HG02798 (cell line): ENCODE results near the gene AP3S2.
A peak's percentile ranks its signal among the peaks of the same experiment; 100 is the strongest.
"Not testable (repeated sequence)": the region's sequence is repeated elsewhere in the genome, so short reads cannot be mapped to it uniquely, and the experiment has no call there.

ENCODE experiments used
- ATAC-seq: cut with Tn5 transposase; IDR thresholded peaks from one replicate; pipeline ENCODE4 v1.9.1; 2021; ENCODE audit warnings: mild to moderate bottlenecking; ENCODE audit not compliant: unreplicated experiment, poor library complexity

The AP3S2 gene

GRCh38 chr15:89870688-89871288 lies 23.0 kb downstream of the AP3S2 start:
- no peak for ATAC-seq

DNA sequence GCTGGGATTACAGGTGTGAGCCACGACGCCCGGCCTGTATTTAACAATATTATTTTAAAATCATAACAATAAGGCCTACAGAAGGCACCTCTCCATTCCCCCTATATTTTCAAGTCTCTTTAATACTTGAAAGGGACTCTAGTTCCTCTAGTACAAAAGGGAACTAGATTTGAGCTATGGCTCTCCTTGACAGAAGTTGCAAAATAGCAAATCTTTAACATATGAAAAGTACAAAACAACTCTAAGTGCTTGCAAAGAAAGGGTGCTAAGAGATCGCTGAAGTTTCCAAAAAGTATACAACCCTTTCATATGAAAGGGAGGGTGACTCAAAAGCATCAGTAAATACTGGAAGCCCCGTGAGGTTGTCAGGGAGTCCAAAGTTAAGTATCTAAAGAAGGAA lies 23.8 kb downstream of the AP3S2 start:
- ATAC-seq, result no peak

DNA sequence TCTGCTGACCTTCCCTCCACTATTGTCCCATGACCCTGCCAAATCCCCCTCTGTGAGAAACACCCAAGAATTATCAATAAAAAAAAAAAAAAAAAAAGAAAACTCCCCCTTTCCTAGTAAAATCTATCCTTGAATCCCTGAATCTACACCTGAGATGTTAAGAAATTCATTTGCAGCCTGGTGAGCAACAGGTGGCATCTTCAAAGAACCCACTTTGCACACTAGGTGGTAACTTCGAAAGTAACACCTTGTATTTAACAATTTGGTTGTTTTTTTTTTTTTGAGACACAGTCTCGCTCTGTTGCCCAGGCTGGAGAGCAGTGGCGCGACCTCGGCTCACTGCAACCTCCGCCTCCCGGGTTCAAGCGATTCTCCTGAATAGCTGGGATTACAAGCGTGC lies 24.3 kb downstream of the AP3S2 start:
- not testable (repeated sequence) for ATAC-seq

DNA sequence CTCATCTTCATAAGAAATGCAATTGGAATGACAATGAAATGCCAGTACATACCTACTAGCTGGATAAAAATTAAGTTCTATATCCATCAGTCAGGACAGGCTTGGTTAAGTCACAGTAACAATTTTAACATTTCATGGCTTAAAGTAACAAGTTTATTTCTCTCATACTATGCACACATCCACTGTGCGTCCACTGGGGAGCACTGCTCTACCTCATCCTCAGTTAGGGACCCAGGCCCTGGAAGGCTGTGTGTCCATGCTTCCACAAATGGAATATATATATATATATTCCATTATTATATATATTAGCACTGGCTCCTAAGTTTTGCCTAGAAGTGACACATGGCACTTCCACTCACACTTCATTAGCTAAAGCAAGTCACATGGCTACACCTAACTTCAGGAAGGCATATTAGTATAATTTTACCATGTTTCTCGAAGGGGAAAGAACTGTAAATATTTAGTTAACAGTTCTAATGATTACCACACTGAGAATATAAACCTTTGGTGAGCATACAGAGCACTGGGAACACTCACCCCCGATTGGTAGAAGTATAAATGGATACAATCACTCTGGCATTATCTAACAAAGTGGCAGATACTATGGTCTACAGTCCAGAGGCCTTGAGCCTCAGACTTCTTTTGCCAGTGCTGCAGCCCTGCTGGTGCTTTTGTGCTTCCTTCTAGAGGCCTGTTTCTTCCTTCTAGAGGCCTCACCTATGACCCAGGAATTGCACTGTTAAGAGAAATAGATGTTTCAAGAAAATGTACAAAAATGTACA lies 28.6 kb downstream of the AP3S2 start:
- no peak for ATAC-seq

GRCh38 chr15:89863918-89864317 lies 29.9 kb downstream of the AP3S2 start:
- no peak for ATAC-seq

DNA sequence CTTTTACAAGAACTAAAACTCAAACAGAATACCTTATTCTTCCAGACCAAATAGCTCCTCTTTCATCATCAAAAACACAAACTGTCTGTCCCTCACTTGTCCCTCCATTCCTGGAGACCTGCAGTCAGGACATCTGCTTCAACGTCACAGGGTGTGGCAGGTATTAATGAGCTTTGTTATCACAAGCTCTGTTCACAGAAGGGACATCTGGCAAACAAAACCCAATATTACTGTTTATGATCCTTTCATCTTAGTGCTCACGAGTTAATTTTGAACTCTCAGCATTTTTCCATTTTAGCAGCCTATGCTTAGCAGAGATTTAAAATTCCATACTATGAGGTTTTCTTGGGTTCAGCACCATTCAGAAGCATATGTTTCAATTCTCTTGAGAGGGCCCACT lies 32.9 kb downstream of the AP3S2 start:
- no peak for ATAC-seq

- ATAC-seq, result no peak
Measured at GRCh38 chr15:89860431-89860830, 33.4 kb downstream of the AP3S2 start.

DNA sequence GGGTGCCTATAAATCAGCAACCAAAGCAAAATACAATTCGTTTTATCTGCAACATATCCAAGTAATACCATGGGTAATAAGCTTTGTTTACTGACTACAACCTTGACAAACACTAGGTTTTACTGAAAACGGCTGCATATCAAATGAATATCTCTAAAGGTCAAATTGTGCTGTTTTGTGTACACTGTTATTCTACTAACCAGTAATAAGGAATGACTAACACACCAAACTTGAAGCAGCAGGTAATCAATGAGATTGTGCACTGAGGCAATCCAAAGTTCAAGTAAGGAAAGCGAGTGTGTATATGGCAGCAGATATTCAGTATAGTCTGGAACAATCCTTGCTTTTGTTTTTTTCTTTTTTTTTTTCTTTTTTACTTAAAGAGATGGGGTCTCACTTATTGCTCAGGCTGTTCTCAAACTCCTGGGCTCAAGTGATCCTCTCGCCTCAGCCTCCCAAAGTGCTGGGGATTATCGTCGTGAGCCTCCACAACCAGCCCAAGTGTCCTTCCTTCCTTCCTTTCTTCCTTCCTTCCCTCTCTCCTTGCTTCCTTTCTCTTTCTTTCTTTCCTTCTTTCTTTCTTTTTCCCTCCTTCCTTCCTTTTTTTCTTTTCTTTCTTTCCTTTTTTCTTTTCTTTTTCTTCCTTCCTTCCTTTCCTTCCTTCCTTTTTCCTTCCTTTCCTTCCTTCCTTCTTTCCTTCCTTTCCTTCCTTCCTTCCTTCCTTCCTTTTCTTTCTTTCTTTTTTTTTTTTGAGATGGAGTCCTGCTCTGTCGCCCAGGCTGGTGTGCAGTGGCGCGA lies 34.9 kb downstream of the AP3S2 start:
- ATAC-seq, result no peak

DNA sequence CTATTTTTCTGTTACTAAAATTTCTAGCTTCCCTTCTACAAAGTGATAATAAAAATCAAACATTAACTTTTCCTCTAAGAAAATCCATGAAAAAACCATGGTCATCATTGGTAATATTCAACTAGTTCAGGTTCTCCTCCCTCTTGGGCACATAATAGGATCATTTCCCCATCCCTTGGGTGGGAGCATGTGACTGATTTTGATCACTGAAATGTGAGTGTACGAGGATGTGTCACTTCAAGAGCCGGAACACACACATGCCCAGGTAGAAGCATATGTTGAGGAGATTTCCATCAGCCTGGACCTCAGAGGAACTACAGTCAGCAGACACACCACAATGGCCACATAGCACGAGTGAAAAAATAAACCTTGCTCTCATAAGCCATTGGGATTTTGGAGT lies 36.1 kb downstream of the AP3S2 start:
- ATAC-seq, result no peak

GRCh38 chr15:89855948-89856347 lies 37.8 kb downstream of the AP3S2 start:
- no peak for ATAC-seq

DNA sequence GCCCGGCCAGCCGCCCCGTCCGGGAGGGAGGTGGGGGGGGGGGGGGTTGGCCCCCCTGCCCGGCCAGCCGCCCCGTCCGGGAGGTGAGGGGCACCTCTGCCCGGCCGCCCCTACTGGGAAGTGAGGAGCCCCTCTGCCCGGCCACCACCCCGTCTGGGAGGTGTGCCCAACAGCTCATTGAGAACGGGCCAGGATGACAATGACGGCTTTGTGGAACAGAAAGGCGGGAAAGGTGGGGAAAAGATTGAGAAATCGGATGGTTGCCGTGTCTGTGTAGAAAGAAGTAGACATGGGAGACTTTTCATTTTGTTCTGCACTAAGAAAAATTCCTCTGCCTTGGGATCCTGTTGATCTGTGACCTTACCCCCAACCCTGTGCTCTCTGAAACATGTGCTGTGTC lies 38.9 kb downstream of the AP3S2 start:
- ATAC-seq, result not testable (repeated sequence)

GRCh38 chr15:89852342-89852995 lies 41.3 kb downstream of the AP3S2 start:
- ATAC-seq, result no peak

DNA sequence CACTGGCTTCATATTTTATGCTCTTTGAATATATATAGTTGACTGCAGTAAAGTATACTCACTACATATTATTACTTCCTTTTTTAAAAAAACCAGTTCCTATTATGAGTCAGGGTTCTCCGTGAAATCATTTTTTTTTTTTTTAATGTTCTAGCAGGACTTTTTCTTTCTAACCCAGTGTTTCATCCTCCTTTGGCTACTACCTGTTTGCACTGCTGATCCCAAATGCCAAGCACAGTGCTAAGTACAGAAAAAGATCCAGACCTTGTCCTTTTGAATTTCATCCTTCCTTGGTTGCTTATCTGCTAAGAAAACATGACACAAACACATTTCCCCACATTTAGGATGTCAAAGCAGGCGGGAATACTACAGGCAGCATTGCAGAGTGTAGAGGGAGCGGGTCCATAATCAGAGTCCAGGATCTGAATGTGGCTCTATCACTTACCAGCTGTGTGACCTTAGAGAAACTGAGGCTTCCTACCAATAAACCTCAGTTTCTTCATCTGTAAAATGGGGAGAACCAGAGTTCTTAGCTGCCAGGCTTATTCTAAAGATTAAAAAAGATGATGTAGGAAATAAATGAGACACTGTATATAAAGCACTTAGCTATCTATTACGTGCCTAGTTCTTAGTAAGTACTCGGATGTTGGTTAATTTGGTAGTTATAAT lies 42.0 kb downstream of the AP3S2 start:
- peak; percentile 54 for ATAC-seq

DNA sequence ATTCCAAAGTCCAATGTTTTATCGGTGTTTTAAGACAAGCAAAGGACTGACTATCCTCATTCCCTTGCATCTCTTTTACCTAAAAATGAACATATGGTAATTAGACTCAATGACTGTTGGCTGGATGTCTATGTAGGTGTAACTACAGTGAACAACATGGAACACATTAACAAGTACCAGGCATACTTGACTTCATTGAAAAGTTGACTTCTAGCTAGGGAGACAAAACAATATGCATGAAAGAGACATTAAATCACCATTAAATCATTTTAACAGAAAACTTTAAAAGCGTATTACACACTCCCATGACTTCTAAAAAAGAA lies 44.9 kb downstream of the AP3S2 start:
- no peak for ATAC-seq

- ATAC-seq, result no peak
Measured at GRCh38 chr15:89847101-89847500, 46.7 kb downstream of the AP3S2 start.

- ATAC-seq, result no peak
Measured at GRCh38 chr15:89845305-89845893, 48.4 kb downstream of the AP3S2 start.

- ATAC-seq, result no peak
Measured at GRCh38 chr15:89841962-89842361, 51.8 kb downstream of the AP3S2 start.

GRCh38 chr15:89841306-89841705 lies 52.5 kb downstream of the AP3S2 start:
- no peak for ATAC-seq

GRCh38 chr15:89839167-89839810 lies 54.5 kb downstream of the AP3S2 start:
- ATAC-seq, result no peak

DNA sequence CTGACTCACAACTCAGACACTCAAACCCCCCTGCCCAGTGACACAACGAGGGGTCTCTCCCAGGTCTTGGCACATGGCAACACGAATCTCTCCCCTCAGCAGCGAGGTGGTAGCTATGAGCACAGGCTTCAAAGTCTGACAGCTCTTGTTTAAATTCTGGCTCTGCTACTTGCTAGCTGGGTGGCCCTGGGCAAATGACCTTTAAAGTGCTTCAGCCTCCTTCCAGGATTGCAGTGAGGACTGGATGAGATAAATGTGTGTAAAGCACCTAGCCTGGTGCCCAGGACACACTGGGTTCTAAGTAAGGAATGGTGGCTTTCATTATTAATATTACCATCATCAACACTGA lies 56.0 kb downstream of the AP3S2 start:
- ATAC-seq, result no peak
